C1 segment of cervical spinal cord (tissue), 14 donors: ENCODE results near the gene SLC38A2.

Experiments used
- DNase-seq, 14 donors: peaks; one replicate each; lab custom pipeline; 2025; lab: John Stamatoyannopoulos, UW

Gene SLC38A2

DNA sequence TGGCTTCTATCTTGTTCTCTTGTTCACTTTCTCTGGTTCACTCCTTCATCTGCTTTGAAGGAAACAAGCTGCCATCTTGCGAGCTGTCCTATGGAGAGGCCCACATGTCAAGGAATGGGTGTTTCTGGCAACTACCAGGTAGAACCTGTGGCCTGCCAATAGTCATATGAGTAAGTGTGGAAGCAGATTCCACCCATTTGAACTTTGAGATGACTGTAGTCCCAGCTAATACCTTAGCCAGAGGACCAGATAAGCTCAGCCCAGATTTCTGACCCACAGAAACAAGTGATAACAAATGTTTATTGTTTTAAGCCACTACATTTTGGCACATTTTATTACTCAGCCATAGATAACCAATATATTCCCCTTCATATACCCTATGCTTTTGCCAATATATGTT lies 4.0 kb upstream of the SLC38A2 start:
- no peak for DNase-seq

DNA sequence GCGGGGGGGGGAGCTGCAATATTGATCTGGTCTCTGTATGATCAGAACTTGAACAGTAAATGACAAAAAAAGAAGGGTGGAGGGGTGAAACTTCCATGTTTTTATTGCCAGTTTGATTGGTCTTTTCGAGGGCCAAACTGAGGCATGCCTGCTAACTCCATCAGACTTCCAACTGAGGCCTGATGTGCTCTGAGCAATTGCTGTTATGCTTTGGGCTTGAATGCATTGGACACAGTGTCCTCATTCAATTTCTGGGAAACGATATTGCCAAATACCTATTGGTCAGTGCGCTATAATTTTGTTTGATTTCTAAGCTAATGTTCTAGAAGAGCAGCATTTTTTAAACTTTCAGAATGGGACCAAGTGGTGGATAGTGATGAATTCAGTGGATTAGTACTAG lies 2.1 kb upstream of the SLC38A2 start:
- no peak for DNase-seq

DNA sequence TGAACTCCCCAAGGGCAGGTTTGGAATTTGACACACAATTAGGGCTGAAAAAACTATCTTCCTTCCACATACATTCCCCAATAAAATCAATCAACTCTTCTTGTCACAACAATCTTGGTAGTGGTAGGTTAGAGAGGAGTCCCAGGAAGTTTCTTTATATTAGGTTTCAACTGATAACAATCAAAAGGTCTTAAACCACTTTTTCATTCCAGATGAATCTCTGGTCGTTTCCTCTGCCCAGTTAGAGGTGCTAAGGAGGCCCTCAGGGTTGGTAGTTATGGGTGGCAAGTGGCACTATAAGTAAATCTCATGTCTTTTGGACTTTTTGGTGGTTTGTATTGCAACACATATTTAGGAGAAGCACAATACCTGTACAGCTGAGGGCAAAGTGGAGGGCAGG lies 1.7 kb upstream of the SLC38A2 start:
- DNase-seq = no peak

DNA sequence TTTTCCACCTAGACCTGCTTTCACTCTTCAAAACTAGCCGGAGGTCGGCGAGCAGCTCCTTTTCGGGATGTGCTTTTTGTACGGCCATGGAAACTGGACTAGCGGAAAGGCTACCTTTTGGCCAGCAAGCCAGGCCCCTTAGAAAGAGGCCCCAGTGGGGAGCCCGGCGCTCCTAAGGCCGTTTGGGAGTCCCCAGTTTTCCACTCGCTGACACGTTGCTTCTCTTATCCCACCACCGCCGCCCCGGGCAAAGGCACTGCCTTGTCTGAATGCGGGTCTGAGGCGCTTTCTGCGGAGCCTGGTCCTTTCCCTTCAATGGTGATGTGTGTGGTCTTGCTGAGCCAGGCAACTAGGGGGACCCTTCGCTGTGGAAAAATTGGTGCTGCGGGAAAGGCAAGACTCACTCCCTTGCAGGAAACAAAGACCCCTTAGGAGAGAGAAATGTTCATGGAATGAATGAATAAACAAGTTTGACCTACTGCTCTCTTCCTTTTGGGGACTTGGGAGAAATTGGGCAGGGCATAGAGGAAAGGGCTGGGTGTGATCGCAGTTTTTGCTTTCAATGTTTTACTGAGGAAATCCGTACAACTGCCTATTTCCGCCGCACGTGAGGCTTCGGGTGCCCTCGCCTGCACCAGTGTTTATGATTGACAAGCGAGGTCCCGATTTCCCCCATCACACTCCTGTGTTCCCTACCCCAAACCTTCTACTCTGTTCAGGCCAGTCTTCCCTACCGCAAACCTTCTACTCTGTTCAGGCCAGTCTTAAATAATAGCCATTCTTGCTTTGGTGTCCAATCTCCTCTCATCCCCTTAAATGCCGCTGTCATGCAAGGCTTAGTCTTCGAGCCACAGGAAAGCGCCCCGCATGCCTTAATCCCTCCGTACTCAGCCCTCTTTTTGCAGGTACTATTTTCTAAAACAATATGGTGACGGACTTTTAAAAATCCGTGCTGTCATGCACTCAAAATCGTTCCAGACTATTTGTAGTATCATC lies 1.0 kb upstream of the SLC38A2 start:
- DNase-seq = peak in 9 of 14 donors; percentile 32 to 76 (median 48)

GRCh38 chr12:46371718-46372543 lies 642 bp downstream of the SLC38A2 start:
- peak in 10 of 14 donors; percentile 53 to 88 (median 76) for DNase-seq

DNA sequence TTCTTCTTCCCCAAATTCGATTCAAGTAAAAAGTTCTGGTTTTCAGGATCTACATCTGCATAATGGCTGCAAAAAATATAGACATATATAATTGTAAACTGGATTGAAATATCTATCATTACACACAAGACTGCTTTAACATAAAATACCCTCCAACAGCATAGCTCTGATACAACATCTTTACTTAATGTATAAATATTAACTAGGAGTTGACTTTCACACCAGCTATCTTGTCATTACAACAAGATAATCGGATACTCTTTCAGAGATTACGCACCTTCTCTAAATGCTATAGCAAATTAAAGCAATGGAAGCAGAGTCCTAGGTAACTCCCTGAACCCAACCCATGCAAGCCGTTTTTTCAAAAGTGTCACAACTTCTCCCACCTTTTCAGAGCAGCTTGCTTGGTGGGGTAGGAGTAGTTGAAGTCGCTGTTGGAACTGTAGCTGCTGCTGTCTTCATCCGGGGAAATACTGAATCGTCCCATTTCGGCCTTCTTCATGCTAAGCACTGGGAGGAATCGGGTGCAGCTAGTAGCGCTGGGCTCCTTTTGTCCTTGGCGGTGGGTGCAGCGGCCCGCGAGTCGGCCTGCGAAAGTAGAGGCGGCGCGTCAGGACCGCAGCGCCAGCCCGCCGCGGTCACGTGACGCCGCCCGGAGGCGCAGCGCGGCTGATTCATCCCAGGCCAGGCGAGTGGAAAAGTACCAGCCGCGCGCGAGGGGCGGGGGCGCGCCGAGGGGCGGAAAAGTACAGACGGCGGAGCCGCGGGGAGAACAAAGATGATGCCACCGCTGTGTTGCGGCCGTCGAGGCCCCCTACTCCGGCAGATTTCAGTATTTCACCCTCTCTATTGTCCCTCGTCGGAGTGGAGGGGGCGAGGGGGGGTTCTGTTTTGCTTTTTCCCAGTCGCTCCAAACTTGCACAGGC lies 1.5 kb downstream of the SLC38A2 start:
- peak; percentile 40 to 91 (median 84) for DNase-seq

- DNase-seq = no peak
Observed at GRCh38 chr12:46370380-46370734, 2.2 kb downstream of the SLC38A2 start.

DNA sequence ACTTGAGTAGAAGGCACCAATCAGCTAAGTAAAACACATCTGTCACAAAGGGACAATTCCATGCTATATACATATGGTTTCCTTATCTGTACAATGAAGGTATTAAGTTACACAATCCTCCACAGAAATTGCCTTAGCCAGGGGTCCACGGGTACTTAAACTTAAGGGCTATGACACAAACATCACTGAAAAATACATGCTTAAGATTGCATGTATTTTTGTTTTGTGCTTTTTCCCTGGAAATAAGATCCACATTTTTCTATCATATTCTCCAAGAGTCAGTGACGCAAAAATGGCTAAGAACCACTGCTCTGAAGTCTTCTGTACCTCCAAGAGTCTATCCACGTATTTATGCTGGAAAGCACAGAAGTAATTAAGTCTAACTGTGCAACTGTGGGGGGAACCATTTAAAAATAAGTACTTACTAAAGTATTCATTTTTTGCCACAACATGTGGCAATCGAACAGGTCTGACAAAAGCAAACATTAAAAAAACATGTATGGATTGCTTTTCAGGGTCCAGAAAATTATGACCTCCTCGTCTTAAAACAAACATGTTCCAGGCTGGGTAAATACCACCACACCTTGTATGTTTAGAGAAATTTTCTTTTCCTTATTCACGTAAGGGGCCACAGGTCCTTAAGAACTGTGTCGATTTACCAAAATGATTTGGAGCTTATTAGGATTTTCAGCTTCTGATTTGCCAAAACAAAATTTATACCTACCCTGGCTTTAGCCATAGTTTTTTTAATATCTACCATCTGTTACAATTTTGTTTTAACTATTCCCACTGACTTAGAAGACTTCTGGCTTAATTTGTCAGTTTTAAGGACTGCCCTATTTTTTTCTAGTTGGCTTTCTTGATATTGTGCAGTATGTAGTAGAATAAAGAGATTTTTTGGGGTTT lies 2.8 kb downstream of the SLC38A2 start:
- DNase-seq = peak in 1 of 14 donors; percentile 1

- no peak for DNase-seq
Observed at GRCh38 chr12:46369095-46369473, 3.5 kb downstream of the SLC38A2 start.

GRCh38 chr12:46368684-46369083 lies 3.9 kb downstream of the SLC38A2 start:
- no peak for DNase-seq

GRCh38 chr12:46368138-46368537 lies 4.4 kb downstream of the SLC38A2 start:
- DNase-seq = peak in 6 of 14 donors; percentile 2 to 33 (median 15)

DNA sequence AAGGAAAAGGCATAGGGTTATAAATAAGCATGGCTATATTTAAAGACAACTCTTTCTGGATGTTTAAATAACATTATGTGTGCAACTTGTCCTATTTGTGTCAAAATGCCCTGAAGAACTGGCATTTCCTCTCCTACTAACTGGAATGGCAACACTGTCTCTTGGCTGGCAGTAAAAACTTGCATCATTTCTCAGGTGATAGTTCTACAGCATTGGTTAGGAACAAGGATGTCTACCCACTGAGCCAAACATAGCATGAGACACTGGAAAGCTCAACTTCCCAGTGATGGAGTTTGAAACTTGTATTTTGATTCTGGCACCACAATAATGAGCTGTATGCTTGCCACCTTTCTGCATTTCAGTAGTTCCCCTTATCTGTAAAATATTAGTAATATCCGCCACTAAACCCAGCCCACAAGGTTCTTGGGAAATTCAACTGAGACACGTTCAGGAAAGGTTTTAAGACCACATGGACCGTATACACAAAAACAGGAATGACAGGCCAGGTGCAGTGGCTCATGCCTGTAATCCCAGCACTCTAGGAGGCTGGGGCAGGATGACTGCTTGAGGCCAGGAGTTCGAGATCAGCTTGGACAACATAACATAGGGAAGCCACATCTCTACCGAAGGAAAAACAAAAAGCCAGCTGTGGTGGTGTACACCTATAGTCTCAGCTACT lies 5.1 kb downstream of the SLC38A2 start:
- DNase-seq = no peak

DNA sequence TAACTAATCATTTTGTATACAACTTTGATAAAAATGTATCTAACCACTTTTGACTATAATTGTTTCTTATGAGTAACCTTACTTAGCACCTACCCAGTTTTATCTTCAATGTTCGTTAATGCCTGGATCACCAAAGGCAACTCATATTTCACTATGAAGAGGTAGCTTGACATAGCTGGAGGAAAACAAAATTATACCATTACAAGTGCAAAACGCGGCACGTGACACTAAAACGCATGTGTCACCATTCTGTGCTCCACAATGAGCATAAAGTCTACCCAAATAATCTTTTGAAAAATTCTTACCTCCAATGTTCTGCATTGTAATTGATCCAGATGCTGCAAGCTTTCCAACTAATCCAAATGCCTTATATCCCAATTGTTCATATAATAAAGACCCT lies 5.8 kb downstream of the SLC38A2 start:
- DNase-seq = no peak

DNA sequence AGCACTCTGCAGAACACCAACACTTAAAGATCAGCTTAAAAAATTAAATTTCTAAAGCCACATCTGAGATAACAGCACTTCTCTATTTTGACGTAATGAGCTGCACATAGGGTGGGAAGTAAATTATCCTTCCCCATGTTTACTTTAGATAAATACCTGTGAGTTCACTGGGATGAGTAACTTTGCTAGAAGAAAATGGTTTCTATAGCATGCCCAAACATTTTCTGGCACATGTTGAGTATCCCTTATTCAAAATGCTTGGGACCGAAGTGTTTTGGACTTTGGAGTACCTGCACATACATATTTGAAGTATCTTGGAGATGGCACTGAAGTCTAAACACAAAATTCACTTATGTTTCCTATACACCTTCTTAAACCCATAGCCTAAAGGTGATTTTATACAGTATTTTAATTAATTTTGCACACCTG lies 6.6 kb downstream of the SLC38A2 start:
- no peak for DNase-seq

- peak in 2 of 14 donors; percentile 3 to 55 for DNase-seq
Observed at GRCh38 chr12:46364777-46365580, 7.6 kb downstream of the SLC38A2 start.

DNA sequence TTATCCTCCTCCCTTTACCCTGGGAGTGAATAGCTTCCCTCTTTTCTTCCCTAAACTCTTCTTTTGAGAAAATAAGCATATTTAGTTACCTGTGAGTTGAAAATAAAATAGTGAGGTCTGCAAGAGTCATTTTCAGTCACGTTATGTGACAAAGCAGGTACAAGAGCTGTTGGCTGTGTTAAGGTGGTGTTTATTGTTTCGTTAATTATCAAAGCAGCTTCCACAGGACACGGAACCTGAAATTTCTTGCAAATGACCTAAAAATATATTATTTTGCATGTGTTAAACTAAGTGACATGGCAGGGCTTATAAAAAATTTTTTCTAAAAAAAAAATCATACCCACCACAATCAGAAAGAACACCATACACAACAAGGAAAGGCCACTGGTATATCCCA lies 8.3 kb downstream of the SLC38A2 start:
- no peak for DNase-seq

DNA sequence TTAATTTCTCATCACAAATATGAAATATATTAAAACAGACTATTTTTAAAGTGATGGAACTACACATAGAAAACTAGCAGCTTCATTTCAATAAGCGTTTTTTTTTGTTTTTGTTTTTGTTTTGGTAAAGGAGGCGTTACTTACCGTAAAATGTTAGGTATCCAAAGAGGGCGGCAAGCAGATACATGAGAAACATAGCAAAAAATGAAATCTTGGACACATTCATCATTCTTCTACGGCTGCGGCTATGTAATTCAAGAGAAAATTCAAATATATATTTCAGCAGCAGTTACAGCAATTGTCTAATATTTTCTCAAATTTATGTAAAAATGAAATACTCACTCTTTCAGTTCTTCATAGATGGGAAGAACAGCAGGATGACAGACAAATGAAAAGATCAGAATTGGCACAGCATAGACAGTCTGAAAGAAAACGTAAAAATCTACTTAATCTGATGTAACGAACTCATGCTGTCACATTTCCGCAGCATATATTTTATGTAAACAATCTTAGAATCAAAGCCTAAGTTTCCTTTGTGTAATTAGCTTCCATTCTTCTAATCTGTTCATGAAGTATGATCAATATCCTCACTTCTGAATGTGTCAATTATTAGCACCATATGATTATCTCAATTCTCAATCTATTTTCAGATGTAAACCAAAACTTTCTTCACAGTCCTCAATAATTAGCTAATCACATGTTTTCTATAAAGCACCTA lies 8.8 kb downstream of the SLC38A2 start:
- no peak for DNase-seq

GRCh38 chr12:46362895-46363581 lies 9.5 kb downstream of the SLC38A2 start:
- no peak for DNase-seq
